DND-41 (cell line): ENCODE data around the gene UBAP1.

Experiments
- ATAC-seq: fragments of 200-7000 bp; cut with Tn5 transposase; 3 replicates; pipeline ENCODE4 v1.9.1; 2021; ENCODE audit warnings: low read depth; ENCODE audit not compliant: insufficient read depth
- DNase-seq: peaks from one replicate; pipeline ENCODE4 v3.0.0-alpha.2; 2020
- H2AFZ ChIP-seq: 2 replicates; pipeline ENCODE4 v1.6.0; 2012; ENCODE audit warnings: low read depth, low read length
- H3K27ac ChIP-seq: 2 replicates; pipeline ENCODE4 v1.5.1; 2012; ENCODE audit warnings: low read length, inconsistent platforms
- H3K27me3 ChIP-seq: fragments of 200-600 bp; sonication (generic); 2 replicates; pipeline ENCODE4 v1.6.0; 2012; ENCODE audit warnings: low read length, mild to moderate bottlenecking, inconsistent platforms; ENCODE audit not compliant: insufficient read depth, poor library complexity
- H3K36me3 ChIP-seq: 2 replicates; pipeline ENCODE4 v1.5.1; 2012; ENCODE audit warnings: low read length, inconsistent platforms; ENCODE audit not compliant: insufficient read depth
- H3K4me1 ChIP-seq: 2 replicates; pipeline ENCODE4 v1.5.1; 2012; ENCODE audit warnings: mild to moderate bottlenecking, low read length; ENCODE audit not compliant: insufficient read depth
- H3K4me2 ChIP-seq: 2 replicates; pipeline ENCODE4 v1.6.0; 2012; ENCODE audit warnings: mild to moderate bottlenecking, moderate library complexity, low read length, inconsistent platforms; ENCODE audit not compliant: insufficient read depth
- H3K4me3 ChIP-seq, 2 experiments: fragments of 200-600 bp in 1 of 2; shearing (Covaris generic) in 1 of 2; 2 replicates each; pipeline ENCODE4 v1.5.1; 2012 to 2016; ENCODE audit warnings: inconsistent platforms in 2 of 2, low read length in 2 of 2, mild to moderate bottlenecking in 2 of 2, low read depth in 1 of 2, moderate library complexity in 1 of 2
- H3K79me2 ChIP-seq: 2 replicates; pipeline ENCODE4 v1.6.0; 2012; ENCODE audit warnings: low read length, inconsistent platforms; ENCODE audit not compliant: insufficient read depth
- H3K9ac ChIP-seq: 2 replicates; pipeline ENCODE4 v1.6.0; 2012; ENCODE audit warnings: low read depth, mild to moderate bottlenecking, inconsistent platforms, low read length, moderate library complexity
- H3K9me3 ChIP-seq: 2 replicates; pipeline ENCODE4 v1.5.1; 2012; ENCODE audit warnings: low read length, moderate library complexity, mild to moderate bottlenecking, inconsistent platforms; ENCODE audit not compliant: insufficient read depth, severe bottlenecking
- H4K20me1 ChIP-seq: 2 replicates; pipeline ENCODE4 v1.6.0; 2012; ENCODE audit warnings: low read length; ENCODE audit not compliant: insufficient read depth
- CTCF ChIP-seq: IDR thresholded peaks from 2 replicates; pipeline ENCODE4 v1.5.1; 2012; ENCODE audit warnings: borderline replicate concordance, low read length, moderate library complexity, mild to moderate bottlenecking; ENCODE audit not compliant: poor library complexity, severe bottlenecking; ENCODE audit errors: extremely low read depth
- EZH2 ChIP-seq: IDR thresholded peaks from 3 replicates; pipeline ENCODE4 v1.6.1; 2012; ENCODE audit warnings: borderline replicate concordance, low read depth, mild to moderate bottlenecking, moderate library complexity, low read length, inconsistent platforms; ENCODE audit not compliant: severe bottlenecking

The UBAP1 gene

DNA sequence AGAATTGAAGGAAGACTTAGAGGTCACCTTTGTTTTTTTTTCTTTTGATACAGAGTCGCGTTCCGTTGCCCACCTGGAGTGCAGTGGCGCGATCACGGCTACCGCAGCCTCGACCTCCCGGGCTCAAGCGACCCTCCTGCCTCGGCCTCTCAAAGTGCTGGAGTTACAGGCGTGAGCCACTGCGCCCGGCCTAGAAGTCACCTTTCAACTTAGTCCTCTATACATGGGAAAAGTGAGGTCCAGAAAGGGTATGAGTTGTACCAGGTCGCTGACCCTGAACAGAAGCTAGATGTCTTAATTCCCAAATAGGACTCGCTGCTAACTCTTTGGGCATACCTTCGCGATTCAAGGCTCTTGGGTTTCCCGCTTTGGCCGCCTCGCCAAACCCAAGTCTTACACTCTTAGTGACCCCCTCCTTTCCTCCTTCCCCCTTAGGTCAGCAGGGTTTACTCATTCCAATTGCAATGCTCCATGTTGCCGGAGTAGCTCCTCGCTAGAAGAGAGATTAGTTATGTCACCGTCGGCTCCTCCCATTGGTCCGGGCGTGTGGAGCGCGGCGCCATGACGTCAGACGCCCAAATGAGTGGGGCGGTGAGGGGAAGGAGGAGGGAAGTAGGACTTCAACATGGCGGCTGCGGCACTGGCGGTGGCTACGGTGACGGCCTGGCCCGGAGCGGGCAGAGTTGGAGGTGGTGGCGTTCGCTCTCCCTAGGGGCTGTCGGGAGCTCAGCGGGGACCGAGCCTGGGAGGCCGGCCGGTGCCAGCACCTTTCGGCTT is at the start of gene UBAP1:
TSS of gene UBAP1 (plus strand) at position 608 of the 777 bp plus-strand sequence. CDS start 41,872 bp downstream, outside the sequence.
- H3K4me3 ChIP-seq, result peak within 1 kb of the TSS; percentile 37 to 73
- ATAC-seq (peak; percentile 98), DNase-seq (peak; percentile 94)
- H3K9me3 ChIP-seq, result no peaks in the 10 kb centered on the region
- peaks cover 21% of the 10 kb centered on the region for H3K4me1 ChIP-seq
- peak within 1 kb of the TSS; percentile 97 for H2AFZ ChIP-seq
- H3K4me2 ChIP-seq, result peak within 1 kb of the TSS; percentile 73
- H3K27ac ChIP-seq, result peak within 1 kb of the TSS; percentile 77
- peaks cover 48% of the 10 kb centered on the region for H3K79me2 ChIP-seq
- H3K27me3 ChIP-seq, result no peaks in the 10 kb centered on the region
- H3K9ac ChIP-seq, result peak within 1 kb of the TSS; percentile 66
- H3K36me3 ChIP-seq, result no peaks in the 10 kb centered on the region
- H4K20me1 ChIP-seq, result no peaks in the 10 kb centered on the region
- TF ChIP-seq EZH2, result no peak
- no peak for TF ChIP-seq CTCF

GRCh38 chr9:34131571-34131970 is 47.3 kb upstream of the UBAP1 start:
- Histone ChIP-seq H3K79me2 (no peaks in the 10 kb centered on the region), H3K27me3 (no peaks in the 10 kb centered on the region), H4K20me1 (no peaks in the 10 kb centered on the region), H3K36me3 (no peaks in the 10 kb centered on the region), H3K4me2 (no peak overlapping the region), H3K4me1 (peaks cover 7% of the 10 kb centered on the region), H2AFZ (no peak overlapping the region), H3K27ac (no peak overlapping the region), H3K9me3 (no peaks in the 10 kb centered on the region), H3K9ac (no peak overlapping the region), H3K4me3 (no peak overlapping the region)
- no peak for DNase-seq
- no peak for ATAC-seq
- TF ChIP-seq EZH2 (no peak), CTCF (no peak)

DNA sequence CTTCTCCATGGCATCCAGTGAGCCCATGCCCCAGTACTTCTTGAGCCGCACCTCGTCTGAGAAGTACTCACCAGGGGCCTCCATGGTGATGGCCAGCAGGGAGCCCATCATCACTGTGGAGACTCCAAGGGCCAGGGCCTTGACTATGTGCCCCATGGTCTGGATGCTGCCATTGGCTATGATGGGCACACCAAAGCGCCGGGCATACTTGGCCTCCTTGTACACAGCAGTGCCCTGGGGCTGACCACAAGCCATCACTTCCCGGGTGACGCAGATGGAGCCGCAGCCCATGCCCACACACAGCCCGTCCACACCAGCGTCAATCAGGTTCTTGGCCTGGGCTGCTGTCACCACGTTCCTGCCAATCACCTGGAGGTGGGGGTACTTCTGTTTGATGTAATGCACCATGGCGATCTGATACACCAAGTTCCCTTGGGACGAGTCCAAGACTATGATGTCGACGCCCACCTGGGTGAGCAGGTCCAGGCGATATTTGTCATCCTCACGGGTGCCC is 45.4 kb upstream of the UBAP1 start:
- no peak for DNase-seq
- Histone ChIP-seq H3K79me2 (no peaks in the 10 kb centered on the region), H3K9me3 (no peaks in the 10 kb centered on the region), H3K27ac (no peak overlapping the region), H3K4me2 (no peak overlapping the region), H3K9ac (no peak overlapping the region), H3K27me3 (no peaks in the 10 kb centered on the region), H4K20me1 (no peaks in the 10 kb centered on the region), H3K4me3 (no peak overlapping the region), H2AFZ (no peak overlapping the region), H3K4me1 (no peaks in the 10 kb centered on the region), H3K36me3 (no peaks in the 10 kb centered on the region)
- no peak for TF ChIP-seq CTCF
- TF ChIP-seq EZH2, result no peak
- ATAC-seq, result no peak
